Esophagus muscularis mucosa (tissue), 3 donors: ENCODE results near the gene SLC16A5.

Experiments used
- CTCF ChIP-seq, 3 experiments: fragments of 200-600 bp in 2 of 3; fragments of 450-650 bp in 1 of 3; sonication (generic) in 2 of 3; IDR thresholded peaks; one replicate each; pipeline ENCODE4 v1.5.1; 2017 to 2019; ENCODE audit warnings: antibody characterized with exemption in 3 of 3, mild to moderate bottlenecking in 2 of 3, moderate library complexity in 1 of 3
- POLR2A ChIP-seq: fragments of 450-650 bp; IDR thresholded peaks from one replicate; pipeline ENCODE4 v1.6.1; 2017; ENCODE audit warnings: antibody characterized with exemption, moderate library complexity, mild to moderate bottlenecking, low read depth

GRCh38 chr17:75130059-75130631, 42.4 kb downstream of the SLC16A5 start:
- TF ChIP-seq CTCF (IDR thresholded peaks at IDR 0.05) (no peak), POLR2A (no peak)
